ENCODE results near the gene CCL24.
"Not testable (repeated sequence)": the region's sequence is repeated elsewhere in the genome, so short reads cannot be mapped to it uniquely, and the experiment has no call there.

Gene CCL24, protein sequence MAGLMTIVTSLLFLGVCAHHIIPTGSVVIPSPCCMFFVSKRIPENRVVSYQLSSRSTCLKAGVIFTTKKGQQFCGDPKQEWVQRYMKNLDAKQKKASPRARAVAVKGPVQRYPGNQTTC

DNA sequence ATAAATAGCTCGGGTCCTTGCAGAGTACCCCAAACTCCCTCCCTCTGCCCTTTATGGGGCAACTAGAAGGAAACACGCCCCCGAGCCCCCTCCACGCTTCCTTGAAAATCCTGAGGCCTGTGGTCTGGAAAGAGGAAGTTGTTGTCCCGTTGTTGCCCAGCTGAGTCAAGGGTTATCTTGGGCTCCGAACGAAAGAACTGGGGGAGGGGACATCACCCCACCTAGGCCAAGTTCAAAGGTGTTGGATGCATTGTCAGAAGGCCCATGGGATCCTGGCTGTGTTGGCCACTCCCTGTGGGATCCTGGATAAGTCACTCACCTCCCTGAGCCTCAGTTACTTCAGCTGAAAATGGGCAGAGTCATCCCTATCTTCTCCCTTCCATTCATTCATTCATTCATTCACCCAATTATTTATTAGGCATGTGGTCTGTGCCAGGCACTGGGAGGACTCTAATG is at the start of gene CCL24:
Gene CCL24 (minus strand): TSS at position 26 of the 456 bp plus-strand sequence. CDS start 91 bp downstream, outside the sequence.
- no peak within 1 kb of the TSS for H3K4me3 ChIP-seq (ENCODE audit: low read length)
- no peak for TF ChIP-seq ZNF274 (IDR thresholded peaks at IDR 0.05; ENCODE audit: low read depth, low read length)

DNA sequence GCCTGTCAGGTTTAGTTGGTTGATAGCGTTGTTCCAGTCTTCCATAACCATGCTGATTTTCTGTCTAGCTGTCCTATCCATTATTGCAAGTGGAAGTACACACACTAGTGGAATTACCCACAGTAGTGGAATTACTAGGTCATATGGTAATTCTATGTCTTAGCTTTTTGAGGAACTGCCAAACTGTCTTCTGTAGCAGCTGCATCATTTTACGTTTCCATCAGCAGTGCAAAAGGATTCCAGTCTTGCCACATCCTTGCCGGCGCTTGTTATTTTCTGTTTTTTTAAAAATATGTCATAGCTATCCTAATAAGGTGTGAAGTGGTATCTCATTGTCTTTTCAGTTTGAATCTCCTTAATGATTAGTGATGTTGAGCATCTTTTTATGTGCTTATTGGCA is 48.0 kb upstream of the CCL24 start:
- no peak overlapping the region for H3K4me3 ChIP-seq (ENCODE audit: low read length)
- TF ChIP-seq ZNF274 (IDR thresholded peaks at IDR 0.05; ENCODE audit: low read depth, low read length): no peak

DNA sequence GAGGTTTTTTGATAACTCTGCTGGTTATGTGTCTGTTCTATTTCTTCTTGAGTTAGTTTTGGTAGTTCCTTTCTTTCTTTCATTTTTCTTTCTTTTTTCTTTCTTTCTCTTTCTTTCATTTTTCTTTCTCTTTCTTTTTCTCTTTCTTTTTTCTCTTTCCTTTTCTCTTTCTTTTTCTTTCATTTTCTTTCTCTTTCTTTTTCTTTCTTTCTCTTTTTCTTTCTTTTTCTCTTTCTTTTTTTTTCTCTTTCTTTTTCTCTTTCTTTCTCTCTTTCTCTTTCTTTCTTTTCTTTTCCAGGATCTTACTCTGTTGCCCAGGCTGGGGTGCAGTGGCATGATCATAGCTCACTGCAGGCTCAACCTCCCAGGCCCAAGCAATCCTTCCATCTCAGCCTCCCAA is 44.8 kb upstream of the CCL24 start:
- no peak overlapping the region for H3K4me3 ChIP-seq (ENCODE audit: low read length)
- TF ChIP-seq ZNF274 (IDR thresholded peaks at IDR 0.05; ENCODE audit: low read depth, low read length): no peak

DNA sequence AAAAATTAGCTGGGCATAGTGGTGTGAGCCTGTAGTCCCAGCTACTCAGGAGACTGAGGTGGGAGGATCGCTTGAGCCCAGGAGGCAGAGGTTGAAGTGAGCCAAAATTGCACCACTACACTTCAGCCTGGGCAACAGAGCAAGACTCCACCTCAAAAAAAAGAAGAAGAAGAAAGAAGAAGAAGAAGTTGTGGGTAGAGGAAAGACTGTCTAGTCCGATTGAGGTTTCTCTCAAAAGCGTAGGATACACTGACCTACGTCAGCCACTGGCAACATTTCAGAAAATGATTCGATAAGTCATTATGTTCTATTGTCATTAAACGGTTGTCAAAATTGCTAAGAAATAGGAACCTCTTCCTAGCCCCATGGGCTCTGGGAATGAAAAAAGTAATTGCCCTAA is 42.9 kb upstream of the CCL24 start:
- TF ChIP-seq ZNF274 (IDR thresholded peaks at IDR 0.05; ENCODE audit: low read depth, low read length): no peak

DNA sequence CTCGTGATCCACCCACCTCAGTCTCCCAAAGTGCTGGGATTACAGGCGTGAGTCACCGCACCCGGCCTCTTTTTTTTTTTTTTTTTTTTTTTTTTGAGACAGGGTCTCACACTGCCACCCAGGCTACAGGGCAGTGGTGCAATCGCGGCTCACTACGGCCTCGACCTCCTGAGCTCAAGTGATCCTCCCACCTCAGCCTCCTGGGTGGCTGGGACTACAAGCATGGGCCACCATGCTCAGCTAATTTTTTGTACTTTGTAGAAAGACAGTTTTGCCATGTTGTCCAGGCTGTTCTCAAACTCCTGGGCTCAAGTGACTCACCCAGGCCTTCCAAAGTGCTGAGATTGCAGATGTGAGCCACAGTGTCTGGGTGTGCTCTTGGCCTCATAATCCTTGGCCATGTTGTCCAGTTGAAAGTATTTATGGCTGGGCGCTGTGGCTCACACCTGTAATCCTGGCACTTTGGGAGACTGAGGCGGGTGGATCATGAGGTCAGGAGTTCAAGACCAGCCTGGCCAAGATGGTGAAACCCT is 41.3 kb upstream of the CCL24 start:
- not testable (repeated sequence) for H3K4me3 ChIP-seq (ENCODE audit: low read length)

More for the DNA sequence above, 42.9 kb upstream of the CCL24 start:
- H3K4me3 ChIP-seq (ENCODE audit: low read length): no peak overlapping the region

DNA sequence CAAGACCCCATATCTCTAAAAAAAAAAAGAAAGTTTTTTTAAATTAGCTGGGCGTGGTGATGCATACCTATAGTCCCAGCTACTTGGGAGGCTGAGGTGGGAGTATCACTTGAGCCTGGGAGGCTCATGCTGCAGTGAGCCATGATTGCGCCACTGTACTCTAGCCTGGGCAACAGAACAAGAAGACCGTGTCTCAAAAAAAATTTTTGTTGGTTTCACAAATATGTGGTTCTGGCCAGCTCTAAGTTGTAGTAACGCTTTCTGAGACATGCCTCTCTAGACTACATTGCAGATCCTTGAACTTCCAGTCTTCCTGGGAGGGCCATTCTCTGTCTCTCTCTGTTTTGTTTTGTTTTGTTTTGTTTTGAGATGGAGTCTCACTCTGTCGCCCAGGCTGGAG is 40.6 kb upstream of the CCL24 start:
- TF ChIP-seq ZNF274 (IDR thresholded peaks at IDR 0.05; ENCODE audit: low read depth, low read length): no peak
- no peak overlapping the region for H3K4me3 ChIP-seq (ENCODE audit: low read length)

DNA sequence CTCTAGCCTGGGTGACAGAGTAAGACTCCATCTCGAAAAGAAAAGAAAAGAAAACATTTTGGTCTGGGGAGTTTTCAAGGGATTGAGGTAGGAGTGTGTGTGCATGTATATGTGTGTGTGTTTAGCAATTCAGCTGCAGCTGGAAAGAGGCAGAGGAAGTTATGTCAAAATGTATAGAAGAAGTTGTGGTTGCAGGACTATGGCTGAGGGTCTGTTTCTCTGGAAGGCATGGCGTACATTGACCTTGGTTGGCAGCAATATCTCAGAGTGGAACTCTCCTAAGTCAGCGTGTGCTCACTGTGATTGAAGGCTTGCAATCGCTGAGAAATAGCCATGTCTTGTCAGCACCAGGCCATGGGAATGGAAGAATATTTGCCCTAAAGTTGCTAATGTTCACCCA is 36.6 kb upstream of the CCL24 start:
- no peak overlapping the region for H3K4me3 ChIP-seq (ENCODE audit: low read length)
- TF ChIP-seq ZNF274 (IDR thresholded peaks at IDR 0.05; ENCODE audit: low read depth, low read length): no peak

DNA sequence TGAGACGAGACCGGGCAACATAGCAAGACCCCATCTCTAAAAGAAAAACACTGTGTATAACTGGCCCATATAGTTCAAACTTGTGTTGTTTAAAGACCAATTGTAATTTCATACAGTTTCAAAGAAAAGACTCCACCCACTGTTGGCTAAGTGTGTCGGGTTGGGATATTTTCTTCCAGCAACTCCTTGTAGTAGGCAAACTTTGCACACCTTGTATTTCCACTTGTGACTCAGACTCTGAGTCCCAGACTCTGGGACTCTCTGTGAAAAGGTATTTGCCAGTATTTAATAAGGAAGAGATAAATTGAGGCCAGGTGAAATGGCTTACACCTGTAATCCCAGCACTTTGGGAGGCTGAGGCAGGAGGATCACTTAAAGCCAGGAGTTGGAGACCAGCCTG is 36.0 kb upstream of the CCL24 start:
- TF ChIP-seq ZNF274 (IDR thresholded peaks at IDR 0.05; ENCODE audit: low read depth, low read length): no peak
- H3K4me3 ChIP-seq (ENCODE audit: low read length): no peak overlapping the region

DNA sequence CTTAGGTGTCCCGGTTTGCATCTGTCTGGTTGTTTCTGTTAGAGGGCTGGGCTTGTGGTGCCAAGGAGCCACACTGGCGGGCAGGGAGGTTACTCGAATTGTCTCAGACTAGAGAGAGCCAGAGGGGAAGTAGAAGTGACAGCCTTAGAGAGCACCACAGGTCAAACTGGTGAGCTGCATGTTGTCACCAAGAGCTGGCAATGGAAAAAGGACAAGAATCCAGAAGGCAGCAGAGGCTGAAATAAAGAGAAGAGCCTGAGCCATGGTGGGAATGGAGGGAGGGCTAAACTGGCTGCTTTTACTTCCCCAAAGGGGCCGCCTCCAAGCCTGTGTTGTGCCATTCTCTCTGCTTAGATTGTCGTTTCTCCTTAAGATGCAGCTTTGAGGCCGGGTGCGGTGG is 34.1 kb upstream of the CCL24 start:
- no peak overlapping the region for H3K4me3 ChIP-seq (ENCODE audit: low read length)
- TF ChIP-seq ZNF274 (IDR thresholded peaks at IDR 0.05; ENCODE audit: low read depth, low read length): no peak

DNA sequence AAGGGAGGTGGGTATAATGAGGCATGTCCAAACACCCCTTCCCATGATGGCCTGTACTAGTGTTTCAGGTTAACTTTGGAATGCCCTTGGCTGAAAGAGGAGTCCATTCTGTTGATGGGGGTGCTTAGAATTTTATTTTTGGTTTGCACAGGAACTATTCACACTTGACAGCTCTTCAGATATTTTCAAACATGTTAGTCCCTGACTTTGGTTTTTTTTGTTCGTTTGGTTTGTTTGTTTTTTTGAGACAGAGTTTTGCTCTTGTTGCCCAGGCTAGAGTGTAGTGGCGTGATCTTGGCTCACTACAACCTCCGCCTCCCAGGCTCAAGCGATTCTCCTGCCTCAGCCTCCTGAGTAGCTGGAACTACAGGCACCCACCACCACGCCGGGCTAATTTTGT is 31.5 kb upstream of the CCL24 start:
- H3K4me3 ChIP-seq (ENCODE audit: low read length): not testable (repeated sequence)

DNA sequence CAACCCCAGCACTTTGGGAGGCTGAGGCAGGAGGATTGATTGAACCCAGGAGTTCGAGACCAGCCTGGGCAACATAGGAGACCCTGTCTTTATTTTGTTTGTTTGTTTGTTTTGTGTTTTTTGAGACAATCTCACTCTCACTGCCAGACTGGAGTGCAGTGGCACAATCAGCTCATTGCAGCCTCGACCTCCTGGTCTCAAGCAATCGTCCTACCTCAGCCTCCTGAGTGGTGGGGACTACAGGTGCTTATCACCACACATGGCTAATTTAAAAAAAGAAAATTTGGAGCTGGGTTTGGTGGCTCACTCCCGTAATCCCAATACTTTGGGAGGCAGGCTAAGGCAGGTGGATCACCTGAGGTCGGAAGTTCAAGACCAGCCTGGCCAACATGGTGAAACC is 30.6 kb upstream of the CCL24 start:
- no peak for TF ChIP-seq ZNF274 (IDR thresholded peaks at IDR 0.05; ENCODE audit: low read depth, low read length)
- H3K4me3 ChIP-seq (ENCODE audit: low read length): no peak overlapping the region

DNA sequence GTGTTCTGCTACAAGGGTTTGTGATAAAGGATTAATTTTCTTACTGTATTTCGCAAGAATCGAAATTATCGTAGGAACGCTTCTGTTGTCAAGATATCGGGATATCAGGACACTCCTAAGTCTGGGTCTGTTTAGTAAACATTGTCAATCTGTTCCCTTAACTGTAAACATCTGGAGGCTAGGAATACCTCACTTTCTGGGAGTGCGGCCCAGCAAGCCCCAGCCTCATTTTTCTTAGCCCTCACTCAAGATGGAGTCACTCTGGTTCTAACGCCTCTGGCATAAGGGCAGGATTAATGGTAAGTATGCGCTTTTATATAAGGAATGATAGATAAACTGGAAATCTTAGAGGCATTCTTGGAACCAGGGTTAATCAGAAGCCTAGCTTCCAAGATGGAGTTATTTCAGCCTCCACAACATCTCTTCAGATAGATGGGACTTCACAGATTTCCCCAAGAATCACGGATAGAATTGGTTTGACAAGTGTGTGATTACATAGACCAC is 30.1 kb upstream of the CCL24 start:
- no peak for TF ChIP-seq ZNF274 (IDR thresholded peaks at IDR 0.05; ENCODE audit: low read depth, low read length)
- H3K4me3 ChIP-seq (ENCODE audit: low read length): no peak overlapping the region

DNA sequence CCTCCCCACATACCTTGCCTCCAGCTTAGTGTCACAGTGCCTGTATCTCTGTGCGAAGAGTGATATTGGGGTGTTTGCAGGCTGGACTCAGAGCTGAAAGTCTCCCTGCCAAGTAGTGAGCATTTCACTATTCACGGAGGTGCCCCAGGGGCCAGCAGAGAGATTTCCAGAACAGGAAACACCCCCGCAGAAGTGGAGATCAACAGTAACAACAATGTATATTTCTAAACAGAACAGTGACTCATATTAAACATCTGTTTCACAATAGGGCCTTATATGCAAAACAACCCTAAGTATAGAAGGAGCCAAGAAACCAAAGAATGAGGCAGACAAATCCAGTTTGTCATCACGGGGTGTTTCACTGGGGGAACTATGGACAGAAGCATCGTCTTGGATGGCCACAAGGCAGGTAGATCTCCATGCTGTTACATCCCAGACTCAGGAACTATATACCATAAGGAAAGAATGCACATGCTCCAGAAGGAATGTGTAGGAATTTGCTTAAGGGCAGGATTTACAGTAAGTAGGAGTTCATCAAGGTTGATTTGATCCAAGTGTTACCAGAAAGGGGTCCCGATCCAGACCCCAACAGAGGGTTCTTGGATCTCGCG is 29.3 kb upstream of the CCL24 start:
- no peak for TF ChIP-seq ZNF274 (IDR thresholded peaks at IDR 0.05; ENCODE audit: low read depth, low read length)
- no peak overlapping the region for H3K4me3 ChIP-seq (ENCODE audit: low read length)

DNA sequence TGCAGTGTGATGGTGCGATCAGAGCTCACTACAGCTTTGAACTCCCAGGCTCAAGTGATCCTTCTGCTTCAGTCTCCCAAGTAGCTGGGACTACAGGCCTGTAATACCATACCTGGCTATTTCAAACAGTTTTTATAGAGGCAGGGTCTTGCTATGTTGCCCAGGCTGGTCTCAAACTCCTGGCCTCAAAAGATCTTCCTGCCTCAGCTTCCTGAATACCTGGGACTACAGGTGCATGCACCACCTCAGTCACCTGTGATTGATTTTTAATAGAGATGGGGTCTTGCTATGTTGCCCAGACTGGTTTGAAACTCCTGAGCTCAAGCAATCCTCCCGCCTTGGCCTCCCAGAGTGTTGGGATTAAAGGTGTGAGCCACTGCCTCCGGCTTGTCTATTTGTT is 26.4 kb upstream of the CCL24 start:
- TF ChIP-seq ZNF274 (IDR thresholded peaks at IDR 0.05; ENCODE audit: low read depth, low read length): no peak
- H3K4me3 ChIP-seq (ENCODE audit: low read length): no peak overlapping the region

DNA sequence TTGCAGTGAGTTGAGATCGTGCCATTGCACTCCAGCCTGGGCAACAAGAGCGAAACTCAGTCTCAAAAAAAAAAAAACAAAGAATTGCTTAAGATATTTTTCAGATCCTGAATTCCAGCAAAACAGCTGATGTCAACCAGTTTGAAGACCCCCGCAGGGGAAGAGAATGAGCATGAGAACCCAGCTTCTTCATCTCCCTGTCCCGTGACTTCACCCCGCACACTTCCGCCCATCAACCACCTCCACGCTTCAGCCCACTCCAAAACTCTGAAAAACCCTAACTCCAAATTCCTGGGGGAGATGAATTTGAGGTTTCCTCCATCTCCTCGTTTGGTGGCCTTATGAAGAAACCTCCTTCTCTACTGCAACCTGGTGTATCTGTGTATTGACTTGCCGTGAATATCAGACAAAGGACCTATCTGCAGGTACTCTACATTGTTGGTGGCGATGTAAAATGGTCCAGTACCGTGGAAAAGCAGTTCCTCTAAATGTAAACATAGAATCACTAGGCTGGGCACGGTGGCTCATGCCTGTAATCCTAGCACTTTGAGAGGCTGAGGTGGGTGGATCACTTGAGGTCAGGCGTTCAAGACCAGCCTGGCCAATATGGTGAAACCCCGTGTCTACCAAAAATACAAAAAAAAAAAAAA is 24.8 kb upstream of the CCL24 start:
- not testable (repeated sequence) for H3K4me3 ChIP-seq (ENCODE audit: low read length)
